ENCODE measurements around the gene ZNF143.
A peak's percentile ranks its signal among the peaks of the same experiment; 100 is the strongest.

Gene ZNF143

DNA sequence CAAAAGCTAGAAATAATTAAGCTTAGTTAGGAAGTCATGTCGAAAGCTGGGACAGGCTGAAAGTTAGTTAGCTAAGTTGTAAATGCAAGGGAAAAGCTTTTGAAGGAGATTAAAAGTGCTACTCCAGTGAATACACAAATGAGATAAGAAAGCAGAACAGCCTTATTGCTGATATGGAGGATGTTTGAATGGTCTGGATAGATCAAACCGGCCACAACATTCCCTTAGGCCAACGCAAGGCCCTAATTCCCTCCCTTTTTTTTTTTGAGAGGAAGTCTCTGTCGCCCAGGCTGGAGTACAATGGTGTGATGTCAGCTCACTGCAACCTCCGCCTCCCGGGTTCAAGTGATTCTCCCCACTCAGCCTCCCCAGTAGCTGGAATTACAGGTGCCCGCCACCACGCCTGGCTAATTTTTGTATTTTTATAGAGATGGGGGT is 89.4 kb downstream of the ZNF143 start:
- DNase-seq, result no peak

DNA sequence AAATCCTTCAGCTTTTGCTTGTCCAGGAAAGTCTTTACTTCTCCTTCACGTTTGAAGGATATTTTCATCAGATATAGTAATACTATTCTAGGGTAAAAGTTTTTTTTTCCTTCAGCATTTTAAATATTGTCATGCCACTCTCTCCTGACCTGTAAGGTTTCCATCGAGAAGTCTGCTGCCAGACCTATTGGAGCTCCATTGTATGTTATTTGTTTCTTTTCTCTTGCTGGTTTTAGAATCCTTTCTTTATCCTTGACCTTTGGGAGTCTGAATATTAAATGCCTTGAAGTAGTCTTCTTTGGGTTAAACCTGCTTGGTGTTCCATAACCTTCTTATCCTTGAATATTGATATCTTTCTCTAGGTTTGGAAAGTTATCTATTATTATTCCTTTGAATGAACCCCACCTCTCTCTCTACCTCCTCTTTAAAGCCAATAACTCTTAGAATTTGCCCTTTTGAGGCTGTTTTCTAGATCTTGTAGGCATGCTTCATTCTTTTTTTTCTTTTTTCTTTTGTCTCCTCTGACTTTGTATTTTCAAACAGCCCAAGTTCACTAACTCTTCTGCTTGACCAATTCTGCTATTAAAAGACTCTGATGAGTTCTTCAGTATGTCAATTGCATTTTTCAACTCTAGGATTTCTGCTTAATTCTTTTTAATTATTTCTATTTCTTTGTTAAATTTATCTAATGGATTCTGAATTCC is 100.6 kb downstream of the ZNF143 start:
- no peak for DNase-seq

DNA sequence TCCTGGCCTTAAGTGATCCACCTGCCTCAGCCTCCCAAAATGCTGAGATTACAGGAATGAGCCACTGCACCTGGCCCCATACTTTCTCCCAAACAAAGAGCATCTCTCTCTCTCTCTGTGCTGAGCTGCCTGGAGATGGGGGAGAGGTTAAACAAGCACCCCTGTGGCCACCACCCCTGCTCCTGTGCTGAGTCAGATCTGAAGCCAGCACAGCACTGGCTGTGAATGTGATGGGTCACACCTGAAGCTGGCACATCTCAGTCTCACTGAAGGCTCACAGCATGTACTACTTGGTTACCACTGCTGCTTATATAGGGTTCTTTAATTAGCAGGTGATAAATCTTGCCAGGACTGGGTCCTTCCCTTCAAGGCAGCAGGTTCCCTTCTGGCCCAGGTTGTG is 101.9 kb downstream of the ZNF143 start:
- DNase-seq, result no peak

DNA sequence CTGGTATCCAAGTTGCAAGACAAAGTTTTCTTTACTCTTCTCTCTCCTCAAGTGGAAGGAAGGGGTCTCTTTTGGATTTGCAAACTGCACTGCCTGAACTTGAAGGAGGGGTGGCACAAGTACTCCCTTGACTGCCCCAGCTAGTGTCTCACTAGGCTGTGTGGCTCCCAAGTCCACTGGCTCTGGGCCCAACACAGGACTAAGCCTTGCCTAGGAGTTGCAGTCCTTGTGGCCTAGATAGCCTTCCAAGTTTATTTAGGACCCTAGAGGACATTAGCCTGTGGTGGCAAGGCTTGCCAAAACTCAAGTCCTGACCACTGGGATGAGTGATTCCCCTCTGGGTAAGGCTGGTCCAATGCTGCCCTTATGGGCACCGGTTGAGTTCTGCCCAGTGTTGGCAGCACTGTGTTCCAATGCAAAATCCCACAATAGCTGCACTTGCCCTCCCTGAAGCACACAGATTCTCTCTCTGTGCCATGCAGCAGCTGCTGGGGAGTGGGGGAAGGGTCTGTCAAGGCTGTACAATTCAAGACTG is 102.5 kb downstream of the ZNF143 start:
- no peak for DNase-seq

DNA sequence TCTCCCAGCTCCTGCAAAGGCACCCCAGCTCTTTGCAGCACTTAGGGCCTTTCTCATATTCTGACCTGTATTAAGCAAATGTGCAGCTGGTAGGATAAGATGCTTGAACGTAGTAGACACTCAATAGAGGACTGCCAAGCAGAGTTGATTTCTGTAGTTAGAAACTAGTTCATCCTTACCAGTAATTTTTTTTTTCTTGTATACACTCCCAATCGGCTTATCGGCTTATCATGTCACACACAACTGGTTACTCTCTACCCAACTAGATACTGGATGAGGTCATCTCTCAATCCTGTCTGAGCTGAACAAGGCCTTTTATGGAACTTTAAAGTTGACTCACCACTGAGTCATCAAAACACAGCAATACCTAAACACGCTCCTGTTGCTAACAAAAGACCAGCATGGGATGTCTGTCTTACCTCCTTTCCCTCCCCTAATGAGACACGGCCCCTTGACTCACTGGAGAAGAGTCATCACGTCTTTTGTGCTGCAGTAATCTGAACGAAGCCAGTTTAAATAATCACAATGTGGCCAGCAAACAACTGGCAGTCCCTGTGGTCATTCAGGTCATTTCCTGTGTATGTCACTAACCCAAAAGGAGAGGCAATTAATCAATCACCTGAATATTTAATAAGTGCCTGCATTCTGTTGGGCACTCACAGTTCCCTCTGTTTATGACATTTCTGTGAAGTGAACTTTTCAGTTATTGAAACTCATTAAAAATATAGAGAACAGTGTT is 105.2 kb downstream of the ZNF143 start:
- DNase-seq, result no peak

DNA sequence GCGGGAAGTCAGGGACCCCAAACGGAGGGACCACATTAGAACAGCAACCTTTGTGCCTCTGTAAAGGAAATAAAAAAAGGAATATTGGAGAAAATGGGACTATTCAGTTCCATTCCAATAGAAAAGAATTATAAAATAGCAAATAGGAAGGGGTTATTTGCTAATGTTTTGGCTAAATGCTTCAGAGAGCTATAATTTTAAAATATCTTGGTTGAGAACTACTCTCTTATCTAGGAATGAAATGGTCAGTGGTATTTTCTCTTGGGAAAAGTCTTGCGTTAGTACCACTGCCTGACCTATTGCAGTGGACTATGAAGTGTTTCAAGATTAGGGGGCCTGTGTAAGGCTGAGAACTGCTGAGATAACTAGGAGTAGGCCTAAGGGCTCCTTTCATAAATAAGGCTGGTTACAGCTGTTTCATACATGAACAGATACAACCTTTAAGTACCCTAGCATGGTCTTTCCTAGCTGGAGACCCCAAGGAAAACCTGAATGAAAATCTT is 105.8 kb downstream of the ZNF143 start:
- DNase-seq, result no peak

DNA sequence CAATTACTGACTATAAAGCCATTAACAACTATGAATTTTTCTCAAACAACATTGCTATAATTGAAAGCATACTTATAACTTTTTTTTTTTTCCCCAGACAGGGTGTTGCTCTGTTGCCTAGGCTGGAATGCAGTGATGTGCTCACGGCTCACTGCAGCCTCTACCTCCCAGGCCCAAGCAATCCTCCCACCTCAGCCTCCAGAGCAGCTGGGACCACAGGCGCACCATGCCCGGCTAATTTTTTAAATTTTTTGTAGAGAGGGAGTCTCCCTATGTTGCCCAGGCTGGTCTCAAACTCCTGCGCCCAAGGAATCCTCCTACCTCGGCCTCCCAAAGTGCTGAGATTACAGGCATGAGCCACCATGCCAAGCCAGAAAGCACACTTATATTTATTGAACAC is 106.6 kb downstream of the ZNF143 start:
- no peak for DNase-seq

DNA sequence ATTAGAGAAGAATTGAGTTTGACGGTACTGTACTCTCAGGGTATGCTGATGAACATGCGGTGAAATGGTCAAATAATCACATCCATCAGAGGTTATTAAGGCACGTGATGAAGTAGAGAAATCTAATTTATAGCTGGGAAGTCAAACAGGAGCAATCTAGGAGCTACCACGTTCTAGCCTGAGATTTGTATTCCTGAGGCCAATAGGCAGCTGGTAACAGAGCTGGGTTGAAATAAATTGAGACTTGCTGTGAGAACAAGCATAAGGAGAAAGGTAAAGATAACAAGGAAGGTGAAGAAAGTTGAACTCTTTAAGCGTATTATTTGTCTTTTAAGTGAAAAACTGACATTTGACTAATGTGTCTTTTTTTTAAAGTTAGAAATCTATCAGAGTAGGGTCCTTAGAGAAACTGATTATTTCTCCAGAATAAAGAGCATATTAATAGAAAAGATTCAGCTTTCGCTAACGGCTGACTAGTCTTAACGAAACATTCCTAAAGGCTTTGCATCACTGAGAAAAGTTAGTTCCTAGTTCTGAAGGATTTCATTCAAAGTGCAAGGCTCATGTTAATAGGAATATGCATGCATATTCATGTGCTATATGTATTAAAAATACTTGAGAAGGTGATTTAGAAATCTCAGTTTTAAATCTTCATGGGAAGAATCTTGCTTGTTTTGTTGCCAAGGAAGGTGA is 107.5 kb downstream of the ZNF143 start:
- DNase-seq, result no peak

DNA sequence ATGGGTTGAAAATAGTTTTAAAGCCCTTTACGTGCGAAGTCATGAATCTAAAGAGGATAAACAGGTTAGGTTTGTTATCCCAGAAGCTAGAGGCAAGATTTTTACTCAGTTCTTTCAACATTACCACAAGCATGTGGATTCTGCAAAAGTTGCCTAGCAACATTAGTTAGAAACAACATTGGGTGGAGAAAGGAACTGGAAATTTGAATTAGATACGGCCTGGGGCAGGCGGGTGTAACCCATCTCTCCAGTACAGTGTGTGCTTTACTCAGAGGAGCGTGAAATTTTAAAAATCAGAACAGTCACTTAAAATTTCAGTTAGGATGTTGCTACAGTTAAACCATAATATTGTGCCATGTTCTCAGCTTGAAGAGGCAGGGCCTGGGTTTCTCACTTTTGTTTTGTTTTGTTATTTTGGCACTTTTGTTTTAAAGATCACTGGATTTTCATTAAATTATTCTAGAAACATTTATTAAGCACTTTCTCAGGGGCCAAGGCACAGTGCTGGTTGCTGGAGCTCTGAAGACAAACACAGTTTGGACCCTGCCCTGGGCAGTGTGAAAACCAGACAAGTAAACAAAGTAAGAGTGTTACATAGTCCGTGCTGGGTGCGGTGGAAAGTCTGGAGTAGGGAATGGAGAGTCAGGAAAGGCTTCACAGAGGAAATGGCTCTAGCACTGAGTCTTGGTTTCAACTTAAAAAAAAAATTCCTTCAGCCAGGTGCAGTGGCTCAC is 108.2 kb downstream of the ZNF143 start:
- no peak for DNase-seq

DNA sequence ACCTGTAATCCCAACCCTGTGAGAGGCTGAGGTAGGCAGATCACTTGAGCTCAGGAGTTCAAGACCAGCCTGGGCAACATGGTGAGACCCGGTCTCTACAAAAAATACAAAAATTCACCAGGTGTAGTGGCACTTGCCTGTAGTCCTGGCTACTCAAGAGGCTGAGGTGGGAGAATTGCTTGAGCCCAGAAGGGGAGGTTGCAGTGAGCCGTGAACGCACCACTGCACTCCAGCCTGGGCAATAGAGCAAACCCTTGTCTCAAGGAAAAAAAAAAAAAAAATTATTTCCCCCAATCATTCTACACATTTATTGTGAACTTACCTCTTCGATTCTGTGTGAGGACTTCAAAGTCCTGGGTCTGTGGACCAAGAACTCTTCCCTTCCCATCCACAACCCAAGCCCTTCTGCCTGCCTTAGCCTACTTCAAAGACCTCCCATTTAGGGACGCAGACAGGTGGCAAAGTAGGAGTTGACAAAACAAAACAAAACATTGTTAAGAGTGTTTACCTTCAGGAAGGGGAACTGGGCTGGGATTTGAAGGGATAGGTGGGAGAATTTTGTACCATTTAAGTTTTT is 108.9 kb downstream of the ZNF143 start:
- DNase-seq, result no peak

DNA sequence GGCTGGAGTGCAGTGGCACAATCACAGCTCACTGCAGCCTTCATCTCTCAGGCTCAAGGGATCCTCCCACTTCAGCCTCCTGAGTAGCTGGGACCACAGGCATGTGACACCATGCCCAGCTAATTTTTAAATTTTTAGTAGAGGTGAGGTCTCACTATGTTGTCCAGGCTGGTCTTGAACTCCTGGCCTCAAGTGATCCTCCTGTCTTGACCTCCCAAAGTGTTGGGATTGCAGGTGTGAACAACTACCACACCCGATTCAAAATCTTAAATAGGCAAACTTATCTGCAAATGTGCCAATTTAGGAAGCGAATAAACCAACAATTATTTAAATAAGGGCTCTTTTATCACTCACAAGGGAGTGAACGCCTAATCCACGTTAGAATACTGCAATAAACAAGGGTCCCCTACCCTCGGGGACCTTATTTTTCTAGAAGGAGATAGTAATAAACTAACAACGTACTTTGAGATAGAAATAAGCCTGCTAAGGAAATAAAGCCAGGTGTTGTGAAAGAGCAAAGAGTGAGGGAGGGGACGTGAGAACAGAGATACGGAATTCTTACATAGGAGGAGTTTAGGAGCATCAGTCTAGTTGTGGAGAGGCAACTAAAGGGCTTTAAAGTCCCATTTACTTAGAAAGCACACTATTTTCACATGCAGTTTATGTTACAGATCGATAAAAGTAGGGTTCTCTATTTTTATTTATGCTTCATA is 109.7 kb downstream of the ZNF143 start:
- DNase-seq, result no peak

DNA sequence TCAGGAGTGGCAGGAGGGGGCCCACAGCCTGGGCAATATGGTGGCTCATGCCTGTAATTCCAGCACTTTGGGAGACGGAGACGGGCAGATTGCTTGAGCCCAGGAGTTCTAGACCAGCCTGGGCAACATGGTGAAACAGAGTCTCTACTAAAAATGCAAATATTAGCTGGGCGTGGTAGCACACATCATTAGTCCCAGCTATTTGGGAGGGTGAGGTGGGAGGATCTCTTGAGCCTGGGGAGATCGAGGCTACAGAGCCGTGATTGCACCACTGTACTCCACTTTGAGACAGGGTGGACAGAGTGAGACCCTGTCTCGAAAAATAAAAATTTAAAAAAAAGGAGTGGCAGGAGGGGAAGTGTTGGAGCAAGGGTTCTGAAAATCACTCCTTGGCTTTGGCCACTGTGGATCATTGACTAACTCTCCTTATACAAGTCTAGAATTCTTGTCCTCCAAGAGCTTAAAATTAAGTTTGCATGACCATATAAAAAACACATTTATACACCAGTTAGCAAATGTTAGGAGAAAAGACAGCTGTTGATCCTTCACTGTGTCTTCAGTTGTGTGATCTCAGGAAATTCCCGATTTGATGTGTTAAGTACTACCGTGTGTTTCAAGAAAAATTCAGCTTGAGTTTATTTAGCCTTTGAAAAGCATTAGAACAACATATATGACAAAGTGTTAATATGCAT is 110.4 kb downstream of the ZNF143 start:
- DNase-seq, result no peak

DNA sequence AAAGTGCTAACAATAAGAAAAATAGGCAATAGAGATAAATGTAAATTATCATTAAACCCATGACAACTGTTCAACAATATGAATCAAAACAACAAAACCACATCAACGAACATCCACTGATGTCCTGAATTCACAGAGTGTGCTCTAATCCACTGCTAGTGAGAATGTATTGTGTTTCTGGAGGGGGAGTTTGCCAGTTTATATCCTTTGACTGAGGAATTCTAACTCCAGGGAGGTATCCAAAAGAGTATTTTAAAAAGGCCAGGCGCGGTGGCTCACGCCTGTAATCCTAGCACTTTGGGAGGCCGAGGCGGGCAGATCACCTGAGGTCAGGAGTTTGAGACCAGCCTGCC is 110.9 kb downstream of the ZNF143 start:
- DNase-seq, result no peak

DNA sequence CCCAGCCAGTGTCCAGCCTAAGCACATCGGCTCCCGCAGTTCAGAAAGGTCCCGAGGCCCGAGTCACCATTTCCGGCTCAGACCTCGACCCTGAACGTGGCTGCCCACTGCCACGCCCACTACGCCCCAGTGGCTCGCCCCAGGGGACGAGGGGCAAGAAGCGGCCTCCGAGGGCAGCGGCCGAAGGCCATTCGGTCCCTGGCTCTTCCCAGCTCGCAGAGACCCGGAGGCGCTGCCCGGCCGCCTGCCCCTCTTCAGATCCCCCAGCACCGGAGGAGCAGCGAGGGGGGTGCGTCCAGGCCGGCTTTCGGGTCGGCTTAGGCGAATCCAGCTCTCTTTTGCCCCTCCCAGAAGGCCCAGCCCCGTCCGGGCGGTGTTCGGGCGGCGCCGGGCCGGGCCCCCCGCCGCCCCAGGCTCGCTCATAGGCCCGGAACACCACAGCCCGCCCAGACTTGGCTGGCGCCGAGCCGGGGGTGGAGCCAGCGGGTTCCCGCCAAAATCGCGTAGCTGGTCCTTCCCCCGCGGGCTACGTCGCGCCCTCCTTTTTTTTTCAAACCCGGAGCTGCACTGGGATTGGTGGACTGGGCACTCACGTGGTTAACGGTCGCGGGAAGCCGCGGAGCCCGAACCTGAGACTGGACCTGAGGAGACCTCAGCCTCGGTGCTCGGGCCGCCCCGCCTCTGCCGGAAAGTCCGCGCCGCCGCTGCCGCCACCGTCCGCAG is 112.4 kb downstream of the ZNF143 start, which contains the start of gene WEE1:
WEE1 (plus strand) TSS at position 619 of the 723 bp plus-strand sequence. CDS start 264 bp downstream, outside the sequence.
- DNase-seq, result peak; percentile 97

DNA sequence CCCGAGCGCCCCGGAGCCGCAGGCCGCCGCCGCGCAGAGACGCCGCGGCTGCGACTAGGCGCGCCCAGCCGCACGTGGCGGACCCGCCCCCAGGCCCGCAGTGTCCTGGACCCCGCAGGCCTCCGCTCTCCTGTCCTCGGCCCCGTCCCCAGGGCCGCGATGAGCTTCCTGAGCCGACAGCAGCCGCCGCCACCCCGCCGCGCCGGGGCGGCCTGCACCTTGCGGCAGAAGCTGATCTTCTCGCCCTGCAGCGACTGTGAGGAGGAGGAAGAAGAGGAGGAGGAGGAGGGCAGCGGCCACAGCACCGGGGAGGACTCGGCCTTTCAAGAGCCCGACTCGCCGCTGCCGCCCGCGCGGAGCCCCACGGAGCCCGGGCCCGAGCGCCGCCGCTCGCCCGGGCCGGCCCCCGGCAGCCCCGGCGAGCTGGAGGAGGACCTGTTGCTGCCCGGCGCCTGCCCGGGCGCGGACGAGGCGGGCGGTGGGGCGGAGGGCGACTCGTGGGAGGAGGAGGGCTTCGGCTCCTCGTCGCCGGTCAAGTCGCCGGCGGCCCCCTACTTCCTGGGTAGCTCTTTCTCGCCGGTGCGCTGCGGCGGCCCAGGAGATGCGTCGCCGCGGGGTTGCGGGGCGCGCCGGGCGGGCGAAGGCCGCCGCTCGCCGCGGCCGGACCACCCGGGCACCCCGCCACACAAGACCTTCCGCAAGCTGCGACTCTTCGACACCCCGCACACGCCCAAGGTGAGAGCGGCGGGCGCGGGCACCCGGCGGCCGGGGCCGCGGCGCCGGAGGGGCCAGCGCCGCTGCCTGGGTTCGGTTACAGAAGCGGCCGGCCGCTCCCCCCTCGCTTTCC is 113.2 kb downstream of the ZNF143 start:
- no peak for DNase-seq

DNA sequence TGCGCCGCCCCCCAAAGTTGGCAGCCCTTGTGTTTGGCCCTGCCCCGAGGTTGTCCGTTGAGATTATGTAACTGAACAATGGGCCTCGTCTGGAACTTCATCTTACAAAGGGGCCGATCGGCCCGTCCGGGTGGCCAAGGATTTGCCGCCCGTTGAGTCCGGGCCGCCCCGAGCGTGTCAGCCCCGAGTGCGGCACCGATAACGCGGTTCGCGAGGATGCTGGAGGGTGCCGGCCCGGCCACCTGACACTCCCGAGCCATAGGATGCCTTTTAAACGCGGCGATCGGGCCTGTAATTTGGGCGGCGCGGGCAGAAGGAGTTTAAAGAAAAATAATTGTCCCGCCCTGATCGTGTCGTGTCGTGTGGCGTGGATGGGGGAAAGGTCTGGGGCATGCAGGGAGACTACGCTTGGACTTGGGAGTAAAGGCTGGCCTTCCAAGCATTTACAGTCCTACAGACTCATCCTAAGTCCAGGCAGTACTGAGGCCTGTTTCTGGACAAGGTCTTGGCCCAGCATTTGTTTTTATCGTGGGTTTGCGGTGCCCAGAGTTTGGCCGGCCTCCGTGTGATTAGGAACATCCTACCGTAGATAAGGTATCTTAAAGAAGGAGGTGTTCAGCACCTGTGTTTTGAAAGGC is 113.9 kb downstream of the ZNF143 start:
- DNase-seq, result no peak

DNA sequence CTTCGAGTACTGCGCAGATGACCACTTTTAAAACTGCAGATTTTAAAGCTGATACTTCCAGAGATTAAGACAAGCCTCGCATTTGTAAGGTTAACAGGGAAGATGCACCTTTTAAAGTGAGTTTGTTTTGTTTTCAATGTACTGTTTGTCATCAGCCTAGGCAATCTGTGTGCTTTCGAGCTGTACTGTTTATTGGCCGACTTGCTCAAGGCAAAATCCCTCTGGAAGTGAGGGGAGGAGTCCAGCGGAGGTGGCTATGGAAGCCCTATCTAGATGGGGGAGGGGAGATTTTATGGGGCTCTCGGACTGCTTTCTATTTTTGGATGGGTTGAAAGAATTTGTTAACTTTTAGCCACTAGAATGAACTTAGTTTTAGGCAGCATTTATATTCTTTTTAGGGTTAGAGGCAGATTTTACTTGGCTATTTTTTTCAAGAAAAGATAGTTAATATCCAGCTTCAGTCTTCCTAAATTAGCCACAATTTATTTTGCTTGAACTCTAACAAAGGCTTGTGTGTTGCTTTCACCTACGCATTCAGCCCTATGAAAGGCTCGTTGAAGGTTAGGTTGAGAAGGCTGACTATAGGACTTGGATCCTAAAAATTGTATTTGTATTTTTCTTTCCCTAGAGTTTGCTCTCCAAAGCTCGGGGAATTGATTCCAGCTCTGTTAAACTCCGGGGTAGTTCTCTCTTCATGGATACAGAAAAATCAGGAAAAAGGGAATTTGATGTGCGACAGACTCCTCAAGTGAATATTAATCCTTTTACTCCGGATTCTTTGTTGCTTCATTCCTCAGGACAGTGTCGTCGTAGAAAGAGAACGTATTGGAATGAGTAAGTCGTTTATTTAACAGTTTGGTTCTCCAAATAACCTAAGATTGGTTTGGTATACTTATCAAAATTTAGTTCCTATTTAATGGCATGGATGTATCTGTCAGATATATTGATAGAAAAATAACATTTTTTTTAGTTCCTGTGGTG is 114.7 kb downstream of the ZNF143 start:
- peak; percentile 79 for DNase-seq
